RCC 7860 (cell line): ENCODE measurements around the gene HOXC6.

ENCODE experiments used
- DNase-seq: peaks from one replicate; pipeline ENCODE4 v3.0.0-alpha.2; 2015; ENCODE audit warnings: low spot score
- FAIRE-seq: peaks from 2 replicates; lab custom pipeline; 2012; peaks lifted over from hg19 to GRCh38; lab: Jason Lieb, UNC

The HOXC6 gene

DNA sequence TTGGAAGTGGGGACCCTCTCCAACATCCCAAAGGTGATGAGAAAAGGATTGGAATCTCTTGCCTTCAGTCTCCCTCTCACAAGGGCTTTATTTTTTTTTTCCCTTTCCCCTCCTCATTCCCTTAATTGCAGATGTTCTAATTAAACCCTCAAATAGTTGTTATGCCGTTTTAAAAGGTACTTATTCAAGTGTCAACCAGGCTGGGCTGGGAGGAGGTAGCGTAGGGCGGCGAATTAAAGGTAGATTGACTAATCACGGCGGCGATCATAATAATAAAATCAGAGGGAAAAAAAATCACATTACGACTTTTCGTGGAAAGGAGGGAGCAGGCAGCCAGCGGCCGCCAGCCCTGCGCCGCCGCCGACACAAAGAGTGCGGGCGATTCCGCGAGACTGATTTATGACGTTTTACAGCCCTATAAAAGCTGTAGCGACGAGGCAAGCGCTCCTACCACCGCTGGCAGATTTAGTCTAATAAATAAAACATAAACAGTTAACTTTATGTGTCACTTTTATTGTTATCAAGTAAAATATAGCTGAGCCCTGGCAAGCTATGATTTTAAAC lies 23.7 kb downstream of the HOXC6 start:
- DNase-seq (no peak), FAIRE-seq (no peak)

DNA sequence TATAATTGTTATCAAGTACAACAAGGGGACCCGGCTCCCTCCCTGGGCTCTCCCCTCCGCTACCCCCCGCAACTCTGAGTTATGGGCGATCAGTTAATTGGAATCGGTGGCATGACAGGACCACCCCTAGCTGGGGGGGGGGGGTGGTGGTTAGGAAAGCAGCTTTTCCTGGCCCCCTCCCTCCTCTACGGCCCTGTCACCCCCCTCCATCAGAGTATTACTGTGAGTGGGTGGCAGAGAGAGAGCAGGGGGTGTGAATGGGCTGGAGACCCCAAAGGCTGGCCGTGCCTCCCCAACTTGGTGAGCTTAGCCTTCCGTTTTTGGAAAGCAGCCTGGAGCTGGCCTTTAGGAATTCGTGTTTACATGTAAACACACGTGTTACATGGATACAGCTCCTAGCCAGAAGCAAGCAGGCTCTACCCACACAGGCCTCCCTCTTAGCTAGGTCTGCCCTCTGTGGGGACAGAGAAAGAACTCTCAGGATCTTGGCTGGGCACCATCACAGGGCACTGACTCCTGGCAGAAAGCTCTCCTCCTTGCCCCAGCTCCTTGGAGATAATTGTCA lies 24.3 kb downstream of the HOXC6 start:
- FAIRE-seq (no peak), DNase-seq (no peak)

DNA sequence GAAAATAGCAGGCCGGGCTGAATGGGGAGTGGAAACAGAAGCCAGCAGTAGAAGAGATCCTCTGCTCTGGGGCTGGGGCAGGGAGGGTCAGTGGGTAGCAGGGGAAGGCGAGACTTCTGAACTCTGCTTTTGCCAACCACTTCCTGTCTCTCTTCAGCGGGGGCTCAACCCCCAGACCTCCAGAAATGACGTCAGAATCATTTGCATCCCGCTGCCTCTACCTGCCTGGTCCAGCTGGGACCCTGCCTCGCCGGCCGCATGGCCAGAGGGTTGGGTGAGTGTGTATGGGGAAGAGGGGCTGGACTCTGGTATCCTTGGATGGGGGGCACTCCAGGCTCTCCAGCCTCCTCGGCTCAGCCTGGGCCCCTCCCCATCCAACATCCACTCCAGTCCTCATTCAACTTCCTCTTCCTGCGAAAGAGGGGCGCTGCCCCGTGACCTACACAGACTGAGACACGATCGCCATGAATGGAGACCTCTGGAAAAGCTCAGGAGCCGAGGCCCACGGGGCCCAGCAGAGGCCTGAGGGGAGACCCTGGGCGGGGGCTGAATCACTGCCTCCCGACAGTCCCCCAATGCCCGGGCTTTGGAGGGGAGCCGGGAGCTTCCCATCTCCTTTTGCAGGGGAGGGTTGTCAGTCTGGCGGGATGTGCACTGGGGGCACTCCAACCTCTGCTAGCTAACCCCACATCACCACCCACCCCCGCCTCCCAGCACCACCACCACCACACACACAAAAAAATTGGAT lies 24.9 kb downstream of the HOXC6 start:
- FAIRE-seq = no peak
- no peak for DNase-seq

DNA sequence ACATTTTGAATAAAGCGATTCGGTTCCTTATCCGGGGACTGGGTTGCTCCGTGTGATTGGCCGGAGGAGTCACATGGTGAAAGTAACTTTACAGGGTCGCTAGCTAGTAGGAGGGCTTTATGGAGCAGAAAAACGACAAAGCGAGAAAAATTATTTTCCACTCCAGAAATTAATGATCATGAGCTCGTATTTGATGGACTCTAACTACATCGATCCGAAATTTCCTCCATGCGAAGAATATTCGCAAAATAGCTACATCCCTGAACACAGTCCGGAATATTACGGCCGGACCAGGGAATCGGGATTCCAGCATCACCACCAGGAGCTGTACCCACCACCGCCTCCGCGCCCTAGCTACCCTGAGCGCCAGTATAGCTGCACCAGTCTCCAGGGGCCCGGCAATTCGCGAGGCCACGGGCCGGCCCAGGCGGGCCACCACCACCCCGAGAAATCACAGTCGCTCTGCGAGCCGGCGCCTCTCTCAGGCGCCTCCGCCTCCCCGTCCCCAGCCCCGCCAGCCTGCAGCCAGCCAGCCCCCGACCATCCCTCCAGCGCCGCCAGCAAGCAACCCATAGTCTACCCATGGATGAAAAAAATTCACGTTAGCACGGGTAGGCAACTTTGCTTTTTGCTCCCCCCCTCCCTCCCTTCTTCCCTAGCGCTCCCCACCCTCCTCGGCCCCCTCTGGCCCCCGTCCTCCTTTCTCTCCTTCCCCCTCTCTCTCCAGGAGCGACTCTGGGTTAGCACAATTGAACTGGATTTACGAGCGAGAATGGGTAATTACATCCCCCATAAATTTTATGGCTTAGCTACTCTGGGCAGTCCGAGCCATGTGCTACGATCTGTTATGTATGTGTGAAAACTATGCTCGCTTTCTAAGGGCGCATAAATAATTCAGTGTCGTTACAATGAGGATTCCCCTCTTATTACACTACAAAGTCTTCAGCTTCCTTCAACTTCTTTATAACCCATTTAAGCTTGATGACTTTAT lies 25.8 kb downstream of the HOXC6 start, which contains the start of gene HOXC4:
Gene HOXC4 (plus strand): TSS at position 85 of the 991 bp plus-strand sequence. CDS start 88 bp downstream, at position 173.
- FAIRE-seq = no peak
- DNase-seq = no peak

DNA sequence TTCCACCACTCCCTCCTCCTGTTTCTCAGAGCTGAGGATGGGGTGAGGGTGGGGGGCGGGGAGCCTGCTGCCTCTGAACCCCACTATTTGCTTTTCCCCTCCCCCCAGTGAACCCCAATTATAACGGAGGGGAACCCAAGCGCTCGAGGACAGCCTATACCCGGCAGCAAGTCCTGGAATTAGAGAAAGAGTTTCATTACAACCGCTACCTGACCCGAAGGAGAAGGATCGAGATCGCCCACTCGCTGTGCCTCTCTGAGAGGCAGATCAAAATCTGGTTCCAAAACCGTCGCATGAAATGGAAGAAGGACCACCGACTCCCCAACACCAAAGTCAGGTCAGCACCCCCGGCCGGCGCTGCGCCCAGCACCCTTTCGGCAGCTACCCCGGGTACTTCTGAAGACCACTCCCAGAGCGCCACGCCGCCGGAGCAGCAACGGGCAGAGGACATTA lies 26.5 kb downstream of the HOXC6 start:
- FAIRE-seq = no peak

DNA sequence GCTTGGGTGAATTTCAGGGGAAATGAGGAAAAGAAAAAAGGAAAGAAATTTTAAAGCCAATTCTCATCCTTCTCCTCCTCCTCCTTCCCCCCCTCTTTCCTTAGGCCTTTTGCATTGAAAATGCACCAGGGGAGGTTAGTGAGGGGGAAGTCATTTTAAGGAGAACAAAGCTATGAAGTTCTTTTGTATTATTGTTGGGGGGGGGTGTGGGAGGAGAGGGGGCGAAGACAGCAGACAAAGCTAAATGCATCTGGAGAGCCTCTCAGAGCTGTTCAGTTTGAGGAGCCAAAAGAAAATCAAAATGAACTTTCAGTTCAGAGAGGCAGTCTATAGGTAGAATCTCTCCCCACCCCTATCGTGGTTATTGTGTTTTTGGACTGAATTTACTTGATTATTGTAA lies 27.3 kb downstream of the HOXC6 start:
- FAIRE-seq (no peak), DNase-seq (no peak)

More for the DNA sequence above, 26.5 kb downstream of the HOXC6 start:
- no peak for DNase-seq

DNA sequence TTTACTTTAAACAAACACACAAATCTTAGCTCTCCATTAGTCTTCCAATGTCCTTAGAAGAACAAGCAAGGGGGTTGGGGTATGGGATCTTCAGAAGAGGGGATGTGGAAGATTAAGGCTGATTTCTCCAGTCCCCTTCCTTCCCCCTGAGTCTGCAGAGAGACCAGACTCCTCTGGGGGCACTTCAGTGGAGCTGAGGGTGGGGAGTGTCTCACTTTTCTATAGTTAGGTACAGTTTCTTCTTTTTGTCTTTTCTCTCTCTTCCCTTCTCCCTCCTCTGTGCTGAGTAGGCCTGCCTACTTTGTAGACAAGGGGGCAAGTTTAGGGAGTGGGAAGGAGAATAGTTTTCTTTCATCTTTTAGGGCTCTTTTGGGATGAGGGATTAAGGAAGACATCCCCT lies 27.9 kb downstream of the HOXC6 start:
- DNase-seq (no peak), FAIRE-seq (no peak)

DNA sequence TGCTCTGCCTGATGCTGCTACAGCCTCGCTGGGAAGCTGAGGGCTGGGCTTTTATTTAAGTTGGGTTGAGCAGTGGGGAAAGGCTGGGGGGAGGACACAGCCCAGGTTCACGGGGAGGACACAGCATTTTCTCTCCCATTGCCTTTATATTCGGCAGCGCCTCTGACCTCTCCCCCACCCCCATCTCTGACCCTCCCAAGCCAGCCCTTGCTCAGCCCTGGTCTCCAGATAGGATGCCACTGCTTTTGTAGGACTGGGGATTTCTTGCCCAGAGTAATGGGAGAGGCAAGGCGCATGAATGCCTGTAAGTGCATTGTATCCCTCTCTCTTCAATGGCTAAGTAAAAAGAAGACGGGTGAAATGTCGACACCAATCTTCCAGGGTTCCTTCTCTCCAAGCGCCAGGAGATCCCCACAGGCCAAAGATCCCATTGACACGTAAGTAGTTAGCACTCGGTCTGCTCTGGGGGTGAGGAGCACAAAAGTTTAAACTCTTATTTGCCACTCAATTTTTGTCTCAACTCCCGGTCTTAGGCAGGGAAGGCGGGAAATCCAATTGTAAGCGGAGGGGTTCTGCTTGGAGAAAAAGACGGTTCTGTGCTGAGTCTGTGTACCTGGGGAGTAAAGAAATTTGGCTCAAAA lies 30.0 kb downstream of the HOXC6 start:
- FAIRE-seq = no peak
- DNase-seq = no peak

DNA sequence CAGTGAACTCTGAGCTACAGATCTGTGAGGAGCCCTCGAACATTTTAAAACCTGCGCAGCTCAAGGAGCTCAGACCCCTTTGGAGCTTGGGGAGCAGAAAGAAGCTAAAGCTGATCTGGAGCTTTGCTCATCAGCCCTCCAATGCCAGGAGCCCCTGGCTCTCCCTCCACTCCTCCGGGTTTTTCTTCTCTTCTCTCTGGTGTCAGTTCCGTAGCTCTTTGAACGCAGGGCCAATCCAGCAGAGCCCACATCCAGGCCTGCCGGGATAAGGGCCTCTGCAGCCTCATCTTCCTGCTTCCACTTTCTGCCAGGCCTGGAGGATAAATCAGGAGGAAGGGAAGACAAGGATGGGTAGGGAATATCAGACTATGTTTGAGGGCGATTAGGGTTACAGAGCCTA lies 31.4 kb downstream of the HOXC6 start:
- DNase-seq (no peak), FAIRE-seq (no peak)

DNA sequence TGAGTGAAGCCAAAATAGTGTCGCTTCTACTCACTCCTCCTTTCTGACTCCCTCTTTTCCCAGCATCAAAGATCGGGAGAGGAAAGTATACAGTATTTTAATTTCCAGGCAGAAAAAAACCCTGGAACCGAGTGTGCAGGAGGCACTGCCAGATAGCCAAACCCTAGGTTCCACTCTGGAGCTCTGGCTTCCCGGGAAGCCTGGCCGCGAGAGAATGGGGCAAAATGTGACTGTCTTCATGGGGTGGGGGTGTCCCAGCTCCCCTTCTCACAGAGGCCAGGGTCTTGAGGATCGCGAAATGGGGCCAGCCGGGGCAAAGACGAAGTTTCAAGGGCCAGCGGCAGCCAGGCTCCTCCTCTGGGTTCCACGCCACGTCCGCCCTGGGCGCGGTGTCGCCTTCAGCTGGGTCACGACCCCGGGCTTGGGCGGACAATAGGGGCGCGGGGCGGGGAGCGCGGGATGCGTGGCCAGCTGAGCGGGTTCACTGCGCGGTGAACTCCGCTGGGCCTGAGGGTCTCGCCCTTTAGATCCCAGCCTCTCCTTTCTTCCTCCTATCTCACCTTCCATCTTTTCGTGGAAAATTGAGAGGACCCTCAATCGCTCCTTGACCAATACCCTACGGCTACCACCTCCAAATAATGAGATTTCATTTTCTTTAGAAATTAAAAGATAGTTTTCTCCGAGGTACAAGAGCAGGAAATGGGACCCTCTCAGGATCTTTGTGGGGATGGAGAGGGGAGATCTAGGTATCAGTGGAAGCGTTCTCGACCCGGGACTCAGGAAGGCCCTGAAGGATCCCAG lies 32.1 kb downstream of the HOXC6 start:
- FAIRE-seq (no peak), DNase-seq (no peak)

DNA sequence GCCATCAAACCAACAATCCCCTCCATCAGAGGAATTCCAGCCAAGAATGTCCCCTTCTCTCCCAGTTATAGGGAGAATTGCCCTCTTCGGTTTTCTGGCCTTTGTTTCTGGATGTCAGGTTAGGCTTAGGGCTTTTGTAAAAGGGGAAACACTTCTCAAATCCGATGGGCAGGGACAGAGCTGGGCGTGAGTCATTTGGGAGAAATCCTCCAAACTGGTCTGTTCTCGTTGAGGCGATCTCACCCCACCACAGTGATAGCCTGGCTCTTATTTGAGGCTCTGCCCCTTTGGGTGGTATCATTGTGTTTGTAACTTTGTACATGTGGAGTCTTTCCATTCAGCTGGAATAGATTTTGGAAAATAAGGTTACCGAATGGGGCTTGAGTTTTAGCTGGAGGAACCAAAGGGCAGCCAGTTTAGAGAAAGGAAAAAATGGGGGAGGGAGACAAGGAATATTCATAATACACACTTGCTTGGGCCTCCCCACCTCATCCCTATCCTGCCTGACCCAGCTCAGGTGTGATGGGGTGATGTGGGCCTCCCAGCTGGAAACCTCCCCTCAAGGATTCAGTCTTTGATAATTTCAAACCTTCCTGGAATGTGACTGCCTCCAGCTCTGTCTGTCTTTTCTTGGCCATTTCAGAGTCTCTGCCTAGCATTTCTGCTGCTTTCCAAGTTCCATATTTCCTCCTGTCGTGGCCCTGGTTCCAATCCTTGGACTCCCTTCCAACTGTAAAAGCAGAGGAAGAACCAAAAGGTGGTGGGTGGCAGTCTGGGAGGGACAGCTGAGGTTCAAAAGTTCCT lies 32.9 kb downstream of the HOXC6 start:
- no peak for DNase-seq
- FAIRE-seq = no peak

DNA sequence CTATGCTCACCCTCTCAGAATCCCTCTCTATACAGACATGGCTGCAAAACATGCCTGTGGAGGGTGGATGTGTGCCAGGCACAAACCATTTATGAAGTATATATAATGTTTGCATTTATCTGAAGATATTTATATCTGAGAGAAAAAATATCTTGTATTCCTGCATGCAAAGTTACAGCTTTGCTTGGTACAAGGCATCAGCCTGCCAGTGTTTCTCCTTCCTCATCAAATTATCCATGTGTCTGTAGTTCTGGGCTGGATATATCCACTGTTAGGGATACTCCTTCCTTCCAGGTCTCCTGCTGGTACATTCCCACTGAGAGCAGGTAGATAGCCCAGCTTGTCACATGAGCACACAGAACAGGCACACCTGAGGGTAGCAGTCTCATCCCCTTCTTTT lies 37.4 kb downstream of the HOXC6 start:
- no peak for FAIRE-seq
- no peak for DNase-seq

DNA sequence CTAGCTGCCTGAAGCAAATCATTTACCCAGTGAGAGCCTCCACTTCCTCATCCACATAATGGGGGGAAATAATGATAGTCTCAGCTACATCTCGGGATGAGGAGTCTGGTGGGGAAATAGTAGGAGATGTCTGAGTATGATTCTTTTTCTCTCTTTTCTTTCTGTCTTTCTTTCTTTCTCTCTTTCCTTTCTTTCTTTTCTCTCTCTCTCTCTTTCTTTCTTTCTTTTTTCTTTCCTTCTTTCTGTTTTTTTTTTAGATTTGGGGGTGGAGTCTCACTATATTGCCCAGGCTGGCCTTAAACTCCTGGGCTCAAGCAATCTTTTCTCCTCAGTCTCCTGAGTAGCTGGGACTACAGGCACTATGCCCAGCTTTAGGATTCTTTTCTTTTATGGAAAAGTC lies 38.2 kb downstream of the HOXC6 start:
- FAIRE-seq (no peak), DNase-seq (no peak)

DNA sequence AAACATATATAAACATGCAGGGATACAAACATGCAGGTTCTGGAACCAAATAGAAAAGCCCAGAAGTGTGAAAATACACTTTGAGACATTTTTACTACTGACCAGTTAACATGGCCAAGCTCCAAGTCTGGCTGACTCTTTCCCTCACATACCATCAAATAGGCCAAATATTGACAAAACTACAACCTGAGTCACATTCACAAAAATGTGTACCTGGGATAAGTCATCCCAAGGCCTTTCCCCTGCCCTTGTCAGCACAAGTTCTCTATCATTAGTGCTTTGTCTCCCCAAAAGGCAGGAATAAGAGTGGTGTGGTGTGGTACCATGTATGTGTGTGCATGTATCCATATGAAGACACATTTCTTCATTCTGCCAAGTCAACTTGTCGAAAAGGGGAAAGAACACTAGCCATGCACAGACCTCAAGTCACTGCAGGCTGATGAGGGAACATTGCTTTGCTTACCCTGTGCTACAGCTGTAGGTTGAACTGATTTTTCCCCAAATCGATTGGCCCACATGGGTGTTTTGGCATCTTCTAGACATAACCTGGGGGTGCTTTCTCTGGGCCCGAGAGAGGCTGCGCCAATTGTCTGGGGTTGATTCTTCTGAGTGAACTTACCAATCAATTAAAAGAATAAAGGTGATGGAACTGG lies 40.3 kb downstream of the HOXC6 start:
- DNase-seq = no peak
- no peak for FAIRE-seq

DNA sequence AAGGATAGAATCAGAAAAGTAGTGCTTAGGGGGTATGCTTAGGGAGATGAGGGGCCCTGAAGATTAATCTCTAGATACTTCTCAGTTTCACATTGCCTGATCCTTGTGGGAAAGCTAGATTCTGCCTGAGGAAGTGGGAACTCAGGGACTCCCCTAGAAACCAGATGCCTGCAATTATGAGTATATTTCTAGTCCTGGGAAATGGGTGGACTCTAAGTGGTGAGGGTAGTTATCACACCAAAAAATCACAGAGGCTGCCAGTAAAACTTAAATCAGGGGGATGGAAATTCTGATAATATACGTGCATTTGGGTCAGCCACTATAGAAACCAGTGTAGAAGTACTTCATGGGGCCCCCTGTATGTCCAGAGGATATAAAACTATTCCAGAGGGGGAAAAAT lies 43.7 kb downstream of the HOXC6 start:
- FAIRE-seq (no peak), DNase-seq (no peak)

DNA sequence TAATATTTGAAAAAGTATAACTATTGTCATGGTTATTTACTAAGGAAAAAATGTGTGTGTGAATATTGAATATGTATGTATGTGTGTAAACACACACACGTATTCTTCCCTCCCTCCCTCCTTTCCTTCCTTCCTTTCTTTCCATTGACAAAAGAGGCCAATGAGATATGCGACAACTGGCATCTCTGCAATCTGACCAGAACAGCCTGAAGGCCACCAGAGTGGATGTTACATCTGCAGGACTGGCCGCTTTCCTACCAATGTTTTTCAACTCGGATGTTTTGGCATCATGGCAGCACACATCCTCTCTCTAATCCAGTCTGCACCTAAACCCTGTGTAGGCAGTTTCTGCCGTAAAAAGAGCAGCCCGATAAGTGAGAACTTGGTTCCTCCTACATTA lies 46.1 kb downstream of the HOXC6 start:
- FAIRE-seq = no peak
- DNase-seq = no peak

DNA sequence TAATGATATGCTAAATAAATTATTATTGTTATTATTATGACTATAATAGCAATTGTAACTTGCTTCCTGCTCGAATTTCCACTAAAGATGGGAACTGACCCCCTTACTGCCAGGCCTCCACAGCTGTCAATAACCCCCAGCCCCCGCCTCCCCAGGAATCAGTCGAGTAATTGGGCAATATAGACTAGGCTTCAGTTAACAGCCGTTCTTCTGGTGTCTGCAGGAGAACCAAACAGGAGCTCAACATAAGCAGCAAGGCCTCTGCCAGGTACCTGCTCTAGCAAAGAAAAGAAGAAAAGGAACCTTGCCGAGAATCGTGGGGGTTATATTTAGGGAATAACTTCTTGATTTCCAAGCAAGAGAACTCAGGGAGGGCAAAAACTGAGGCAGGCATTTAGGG lies 47.2 kb downstream of the HOXC6 start:
- FAIRE-seq = no peak
- DNase-seq = no peak

DNA sequence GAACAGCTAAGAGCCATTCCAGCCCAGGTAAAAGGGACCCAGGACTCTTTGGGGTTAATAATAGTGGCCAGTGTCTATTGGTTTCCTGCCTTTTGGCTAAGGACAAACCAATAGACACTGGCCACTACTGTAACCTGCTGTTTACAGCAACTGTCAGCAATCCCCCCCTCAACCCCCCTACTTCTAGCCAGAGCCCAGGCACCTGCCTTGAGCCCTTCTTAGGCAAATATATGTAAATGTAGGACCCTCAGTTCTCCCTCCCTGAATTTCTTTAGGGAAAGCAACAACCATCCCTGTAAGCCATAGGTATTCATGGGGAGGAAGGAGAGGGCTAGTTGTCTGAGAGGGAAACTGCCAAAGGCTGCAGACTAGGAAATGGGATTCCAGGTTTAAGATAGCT lies 47.7 kb downstream of the HOXC6 start:
- FAIRE-seq = no peak
- no peak for DNase-seq
